GF-D8 (cell line): ENCODE results near the gene TUBB6.

Source experiments
- DNase-seq: peaks from one replicate; lab custom pipeline; 2025; lab: John Stamatoyannopoulos, UW

TUBB6 gene

DNA sequence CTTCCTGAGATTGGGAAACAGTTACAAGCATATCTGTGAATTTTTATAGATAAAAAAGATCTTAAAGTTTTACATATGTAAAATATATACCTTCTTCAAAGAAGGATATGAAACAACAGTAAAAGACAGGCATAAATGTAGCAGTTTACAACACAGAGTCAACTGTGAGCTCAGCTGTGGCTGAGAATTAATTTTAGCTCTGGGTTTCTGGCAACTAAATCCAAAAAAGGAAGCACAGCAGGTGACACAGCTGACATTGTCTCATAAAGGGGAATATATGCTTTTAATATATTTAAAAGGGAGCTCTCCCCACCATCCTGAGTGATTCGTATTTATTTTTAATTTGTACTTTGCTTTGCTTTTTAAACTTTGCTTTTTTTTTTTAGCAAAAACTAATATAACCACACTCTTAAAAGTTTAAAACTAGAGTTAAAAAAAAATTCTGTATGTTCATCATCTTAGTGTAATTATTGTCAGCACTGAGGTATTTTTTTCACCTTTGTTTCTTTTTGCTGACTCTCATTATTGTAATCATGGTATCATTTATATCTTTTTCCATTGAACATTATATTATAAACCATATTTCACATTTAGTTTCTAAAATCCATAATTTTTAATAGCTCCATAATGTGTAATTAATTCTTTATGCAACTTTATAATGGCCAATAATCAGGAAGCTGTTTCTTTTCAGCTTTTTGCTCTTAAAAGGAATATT is 6.7 kb downstream of the TUBB6 start:
- DNase-seq, result no peak

DNA sequence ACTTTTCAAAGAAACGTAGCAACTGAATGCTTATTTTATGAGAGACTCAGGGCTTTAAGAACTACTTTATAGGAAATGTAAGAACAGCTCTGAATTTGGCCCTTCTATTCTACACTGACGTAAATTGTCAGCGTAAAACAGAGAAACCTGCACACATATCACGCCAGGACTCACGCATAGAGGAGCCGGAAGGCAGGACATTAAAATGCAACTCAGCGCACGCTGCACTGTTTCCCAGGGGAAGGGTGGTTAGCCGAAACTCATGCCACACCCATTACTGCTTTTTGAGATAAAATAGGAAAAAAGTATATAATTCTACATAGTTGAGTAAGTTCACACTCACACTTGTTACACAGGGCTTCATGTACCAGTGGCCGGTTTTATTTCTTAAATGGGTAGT is 7.4 kb downstream of the TUBB6 start:
- DNase-seq, result no peak

- no peak for DNase-seq
Measured at GRCh38 chr18:12315911-12316310, 7.9 kb downstream of the TUBB6 start.

GRCh38 chr18:12317664-12318333 is 9.8 kb downstream of the TUBB6 start:
- DNase-seq, result peak; percentile 50

DNA sequence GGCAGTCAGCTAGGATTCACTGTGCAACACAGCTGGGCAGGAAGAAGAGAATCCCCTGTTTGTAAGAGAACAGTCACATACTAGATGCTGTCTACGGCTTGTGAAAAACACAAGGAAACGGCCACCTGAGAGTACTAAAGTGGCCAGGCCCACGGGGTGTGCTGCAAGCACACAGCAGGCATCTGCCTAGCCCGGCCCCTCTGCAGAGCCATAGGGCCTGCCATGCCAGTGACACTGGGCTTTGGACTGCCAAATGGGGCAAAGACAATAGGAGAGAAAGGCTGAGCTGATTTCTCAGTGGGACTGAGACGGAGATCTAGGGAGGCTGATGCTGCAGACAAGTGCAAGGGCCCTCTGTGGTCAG is 10.3 kb downstream of the TUBB6 start:
- no peak for DNase-seq

- DNase-seq, result no peak
Measured at GRCh38 chr18:12318857-12319256, 10.8 kb downstream of the TUBB6 start.

DNA sequence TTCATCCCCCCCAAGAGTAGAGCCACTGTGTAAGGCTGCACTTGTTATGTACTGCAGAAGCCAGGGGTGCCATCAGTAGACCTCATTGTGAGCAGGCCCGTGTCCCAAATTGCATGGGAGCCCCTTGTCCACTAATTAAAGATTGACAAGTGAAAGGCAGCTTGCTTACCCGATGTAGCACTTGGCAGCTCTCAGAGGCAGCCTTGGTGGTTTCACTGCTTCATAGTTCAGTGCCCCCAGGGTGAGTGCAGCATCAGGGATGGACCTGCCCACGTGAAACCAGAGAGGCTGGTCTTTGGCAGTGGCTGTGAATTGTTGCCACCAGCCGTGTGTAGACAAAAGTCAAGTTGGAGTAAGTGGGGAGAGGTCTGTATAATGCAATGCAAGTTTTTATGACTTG is 13.3 kb downstream of the TUBB6 start:
- DNase-seq, result no peak

DNA sequence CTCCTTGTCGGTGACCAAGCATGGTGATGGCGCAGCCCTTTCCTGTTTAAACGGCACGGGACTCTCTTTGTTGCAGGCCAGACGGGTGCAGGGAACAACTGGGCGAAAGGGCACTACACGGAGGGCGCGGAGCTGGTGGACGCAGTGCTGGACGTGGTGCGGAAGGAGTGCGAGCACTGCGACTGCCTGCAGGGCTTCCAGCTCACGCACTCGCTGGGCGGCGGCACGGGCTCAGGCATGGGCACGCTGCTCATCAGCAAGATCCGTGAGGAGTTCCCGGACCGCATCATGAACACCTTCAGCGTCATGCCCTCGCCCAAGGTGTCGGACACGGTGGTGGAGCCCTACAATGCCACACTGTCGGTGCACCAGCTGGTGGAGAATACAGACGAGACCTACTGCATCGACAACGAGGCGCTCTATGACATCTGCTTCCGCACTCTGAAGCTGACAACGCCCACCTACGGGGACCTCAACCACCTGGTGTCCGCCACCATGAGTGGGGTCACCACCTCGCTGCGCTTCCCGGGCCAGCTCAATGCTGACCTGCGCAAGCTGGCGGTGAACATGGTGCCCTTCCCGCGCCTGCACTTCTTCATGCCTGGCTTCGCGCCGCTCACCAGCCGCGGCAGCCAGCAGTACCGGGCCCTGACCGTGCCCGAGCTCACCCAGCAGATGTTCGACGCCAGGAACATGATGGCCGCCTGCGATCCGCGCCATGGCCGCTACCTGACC is 17.1 kb downstream of the TUBB6 start:
- DNase-seq, result no peak

GRCh38 chr18:12325726-12326245 is 17.7 kb downstream of the TUBB6 start:
- DNase-seq, result no peak

GRCh38 chr18:12326711-12327460 is 18.8 kb downstream of the TUBB6 start:
- no peak for DNase-seq

GRCh38 chr18:12327510-12328178 is 19.6 kb downstream of the TUBB6 start:
- DNase-seq, result peak; percentile 46

DNA sequence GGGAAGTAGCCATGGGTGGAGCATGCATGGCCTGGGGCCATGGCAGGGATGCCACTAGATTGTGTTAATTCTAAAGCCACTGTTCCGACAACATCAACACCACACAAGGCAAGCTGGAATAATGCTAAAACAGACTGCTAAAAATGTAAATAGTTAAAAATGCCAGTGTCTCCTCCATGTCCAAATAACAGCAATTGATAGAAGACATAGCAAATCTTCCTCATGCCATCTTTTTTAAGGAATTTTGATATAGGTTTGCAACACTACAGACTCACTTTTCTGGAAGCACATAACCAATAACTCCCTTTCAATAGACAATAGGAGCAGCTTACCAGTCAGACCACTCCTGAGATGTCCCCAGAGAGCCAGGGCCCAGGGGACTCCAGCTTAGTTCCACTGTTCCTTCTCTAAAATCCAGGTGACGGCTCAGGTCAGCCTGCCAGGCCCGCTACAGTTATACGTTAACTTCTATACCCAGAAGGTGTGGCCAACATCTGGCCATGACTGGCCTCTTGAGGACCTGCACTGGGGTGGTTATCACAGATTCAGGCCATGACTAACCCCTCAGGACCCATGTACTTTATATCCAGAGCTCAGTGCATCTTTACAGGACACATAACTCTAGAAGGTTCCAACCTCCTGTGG is 20.3 kb downstream of the TUBB6 start:
- no peak for DNase-seq

GRCh38 chr18:12329125-12329698 is 21.2 kb downstream of the TUBB6 start:
- DNase-seq, result no peak

GRCh38 chr18:12330766-12331165 is 22.7 kb downstream of the TUBB6 start:
- DNase-seq, result no peak

GRCh38 chr18:12333506-12334290 is 25.7 kb downstream of the TUBB6 start:
- DNase-seq, result no peak

DNA sequence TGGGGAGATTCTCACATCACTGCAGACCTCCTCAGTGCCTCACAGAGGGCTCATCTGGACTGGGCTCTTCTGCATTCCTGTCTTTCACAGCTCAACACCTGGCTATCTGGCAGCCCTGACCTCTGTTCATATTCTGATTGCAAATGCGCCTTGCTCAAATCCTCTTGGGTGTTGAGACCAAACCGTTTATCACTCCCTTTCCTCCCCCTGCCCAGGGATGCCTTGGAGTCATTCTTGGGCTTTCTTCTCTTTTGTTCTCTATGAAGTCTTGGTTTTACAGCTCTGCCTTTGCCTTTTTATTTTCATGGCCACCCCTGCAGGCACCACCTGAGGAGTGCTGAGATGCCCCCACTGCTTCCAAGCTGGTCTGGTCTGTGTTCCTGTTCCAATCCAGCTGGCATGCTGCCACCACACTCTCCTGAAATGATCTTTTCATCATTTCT is 26.3 kb downstream of the TUBB6 start:
- no peak for DNase-seq

GRCh38 chr18:12334863-12335262 is 26.8 kb downstream of the TUBB6 start:
- no peak for DNase-seq

GRCh38 chr18:12335503-12335902 is 27.5 kb downstream of the TUBB6 start:
- no peak for DNase-seq

GRCh38 chr18:12336171-12336613 is 28.2 kb downstream of the TUBB6 start:
- no peak for DNase-seq

- DNase-seq, result no peak
Measured at GRCh38 chr18:12336887-12337286, 28.8 kb downstream of the TUBB6 start.
